Type B pancreatic cell (in vitro differentiated cells): ENCODE results near the gene RELL2. TPM values are rescaled to one million over a fixed set of nuclear protein-coding genes. Genes with fewer than 3 reads are reported as not detected.

Experiments
- DNase-seq: peaks from one replicate; pipeline ENCODE4 v3.0.0; 2021; ENCODE audit warnings: mixed read lengths; ENCODE audit not compliant: unreplicated experiment; ENCODE audit errors: extremely low spot score
- H3K27ac Mint-ChIP-seq: 2 replicates; pipeline ENCODE4 v1.8.0; 2021; ENCODE audit warnings: mild to moderate bottlenecking, mixed read lengths
- H3K27me3 Mint-ChIP-seq: 2 replicates; pipeline ENCODE4 v1.8.0; 2021; ENCODE audit warnings: mixed read lengths
- H3K36me3 Mint-ChIP-seq: 2 replicates; pipeline ENCODE4 v1.8.0; 2021; ENCODE audit warnings: mixed read lengths
- H3K4me1 Mint-ChIP-seq: one replicate; pipeline ENCODE4 v1.8.0; 2021; ENCODE audit warnings: mixed read lengths; ENCODE audit not compliant: unreplicated experiment
- H3K4me3 Mint-ChIP-seq: 2 replicates; pipeline ENCODE4 v1.8.0; 2021; ENCODE audit warnings: mild to moderate bottlenecking, mixed read lengths
- H3K9me3 Mint-ChIP-seq: 2 replicates; pipeline ENCODE4 v1.8.0; 2021; ENCODE audit warnings: mixed read lengths
- long read RNA-seq: library from polyadenylated mRNA; unstranded; transcript quantifications from one replicate; pipeline ENCODE4 v2.0.0, GENCODE V29; 2020
- total RNA-seq: library from RNA; stranded (reverse); gene quantifications from 2 replicates; pipeline ENCODE4 v1.2.1, GENCODE V29; 2021; ENCODE audit warnings: low replicate concordance
- TF ChIP-seq, protein P1 (sequence below): fragments of 200-600 bp; sonication (generic); conservative IDR thresholded peaks from 2 replicates; pipeline ENCODE4 v1.5.0; 2021; ENCODE audit warnings: antibody characterized with exemption, mild to moderate bottlenecking

RELL2 gene, protein sequence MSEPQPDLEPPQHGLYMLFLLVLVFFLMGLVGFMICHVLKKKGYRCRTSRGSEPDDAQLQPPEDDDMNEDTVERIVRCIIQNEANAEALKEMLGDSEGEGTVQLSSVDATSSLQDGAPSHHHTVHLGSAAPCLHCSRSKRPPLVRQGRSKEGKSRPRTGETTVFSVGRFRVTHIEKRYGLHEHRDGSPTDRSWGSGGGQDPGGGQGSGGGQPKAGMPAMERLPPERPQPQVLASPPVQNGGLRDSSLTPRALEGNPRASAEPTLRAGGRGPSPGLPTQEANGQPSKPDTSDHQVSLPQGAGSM
- 6.9 and 8.1 TPM in 2 replicates for total RNA-seq
- long read RNA-seq = 0 reads

- DNase-seq = peak; percentile 98
- Mint-ChIP-seq H3K4me1 (peaks cover 15% of the 10 kb centered on the region), H3K27ac (peak within 1 kb of the TSS; percentile 93)
These were observed at the start of gene RELL2, which contains the start of gene HDAC3 for GRCh38 chr5:141636413-141637122. Gene RELL2 (plus strand): TSS chr5:141636997. CDS start chr5:141638226, 1,229 bp downstream. Gene HDAC3 (minus strand): TSS chr5:141636849. CDS start chr5:141636790, 59 bp downstream.

DNA sequence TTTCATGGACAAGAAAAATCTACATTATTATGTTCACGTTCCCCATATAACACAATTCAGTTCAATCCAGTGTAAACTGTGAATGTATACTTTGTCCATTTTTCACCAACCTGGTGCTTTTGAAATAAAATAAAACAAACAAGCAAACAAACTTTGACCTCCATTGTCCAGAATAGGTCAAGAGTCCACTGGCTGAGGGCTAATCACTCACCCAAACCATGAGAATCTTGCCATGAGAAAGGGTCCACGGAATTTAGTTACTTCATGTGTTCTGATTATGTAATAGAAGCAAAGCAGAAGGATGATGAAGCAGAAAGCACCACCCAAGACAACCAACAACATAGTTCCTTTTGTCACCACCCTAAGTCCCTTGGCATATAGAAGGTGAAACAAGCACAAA lies 46.7 kb upstream of the RELL2 start:
- DNase-seq = no peak
- Mint-ChIP-seq H3K4me3 (no peak overlapping the region), H3K27me3 (no peaks in the 10 kb centered on the region), H3K36me3 (peaks cover 8% of the 10 kb centered on the region), H3K9me3 (no peaks in the 10 kb centered on the region), H3K27ac (no peak overlapping the region), H3K4me1 (no peaks in the 10 kb centered on the region)
- TF ChIP-seq, protein P1, sequence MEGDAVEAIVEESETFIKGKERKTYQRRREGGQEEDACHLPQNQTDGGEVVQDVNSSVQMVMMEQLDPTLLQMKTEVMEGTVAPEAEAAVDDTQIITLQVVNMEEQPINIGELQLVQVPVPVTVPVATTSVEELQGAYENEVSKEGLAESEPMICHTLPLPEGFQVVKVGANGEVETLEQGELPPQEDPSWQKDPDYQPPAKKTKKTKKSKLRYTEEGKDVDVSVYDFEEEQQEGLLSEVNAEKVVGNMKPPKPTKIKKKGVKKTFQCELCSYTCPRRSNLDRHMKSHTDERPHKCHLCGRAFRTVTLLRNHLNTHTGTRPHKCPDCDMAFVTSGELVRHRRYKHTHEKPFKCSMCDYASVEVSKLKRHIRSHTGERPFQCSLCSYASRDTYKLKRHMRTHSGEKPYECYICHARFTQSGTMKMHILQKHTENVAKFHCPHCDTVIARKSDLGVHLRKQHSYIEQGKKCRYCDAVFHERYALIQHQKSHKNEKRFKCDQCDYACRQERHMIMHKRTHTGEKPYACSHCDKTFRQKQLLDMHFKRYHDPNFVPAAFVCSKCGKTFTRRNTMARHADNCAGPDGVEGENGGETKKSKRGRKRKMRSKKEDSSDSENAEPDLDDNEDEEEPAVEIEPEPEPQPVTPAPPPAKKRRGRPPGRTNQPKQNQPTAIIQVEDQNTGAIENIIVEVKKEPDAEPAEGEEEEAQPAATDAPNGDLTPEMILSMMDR = no peak

More at GRCh38 chr5:141636413-141637122, at the start of gene RELL2, which contains the start of gene HDAC3:
- TF ChIP-seq, protein P1 = no peak
- Mint-ChIP-seq H3K9me3 (no peaks in the 10 kb centered on the region), H3K4me3 (peak within 1 kb of the TSS; percentile 96), H3K27me3 (peaks cover 5% of the 10 kb centered on the region), H3K36me3 (peaks cover 5% of the 10 kb centered on the region)

- peaks cover 7% of the 10 kb centered on the region for H3K36me3 Mint-ChIP-seq
- no peaks in the 10 kb centered on the region for H3K4me1 Mint-ChIP-seq
- TF ChIP-seq, protein P1 = no peak
- no peaks in the 10 kb centered on the region for H3K27me3 Mint-ChIP-seq
- no peaks in the 10 kb centered on the region for H3K9me3 Mint-ChIP-seq
- no peak overlapping the region for H3K4me3 Mint-ChIP-seq
- peak overlapping the region; percentile 60 for H3K27ac Mint-ChIP-seq
- DNase-seq = no peak
These were observed 39.9 kb upstream of the RELL2 start for GRCh38 chr5:141596867-141597266.

- Mint-ChIP-seq H3K27me3 (no peaks in the 10 kb centered on the region), H3K36me3 (peaks cover 7% of the 10 kb centered on the region), H3K4me1 (no peaks in the 10 kb centered on the region), H3K4me3 (no peak overlapping the region), H3K27ac (peak overlapping the region; percentile 60), H3K9me3 (no peaks in the 10 kb centered on the region)
- DNase-seq = no peak
- TF ChIP-seq, protein P1 = no peak
These were observed 39.4 kb upstream of the RELL2 start for GRCh38 chr5:141597394-141597793.

GRCh38 chr5:141597814-141598213 lies 39.0 kb upstream of the RELL2 start:
- H3K27ac Mint-ChIP-seq = peak overlapping the region; percentile 60
- H3K4me3 Mint-ChIP-seq = no peak overlapping the region
- TF ChIP-seq, protein P1 = no peak
- no peaks in the 10 kb centered on the region for H3K4me1 Mint-ChIP-seq
- peaks cover 7% of the 10 kb centered on the region for H3K36me3 Mint-ChIP-seq
- no peaks in the 10 kb centered on the region for H3K9me3 Mint-ChIP-seq
- DNase-seq = no peak
- no peaks in the 10 kb centered on the region for H3K27me3 Mint-ChIP-seq
